Dermis blood vessel endothelial cell (primary cell): ENCODE measurements around the gene ZDHHC7. TPM values are rescaled to one million over a fixed set of nuclear protein-coding genes. Genes with fewer than 3 reads are reported as not detected.

Experiments used
- DNase-seq: peaks from one replicate; pipeline ENCODE4 v3.0.0; 2010
- total RNA-seq: library from RNA; depleted of rRNA; stranded (reverse); fragments of >200 nt; gene quantifications from 2 replicates; pipeline ENCODE4 v1.2.3, GENCODE V29; 2014

Gene ZDHHC7
- total RNA-seq, 1 donor from 2014 or later, result 61.6 TPM

GRCh38 chr16:85017633-85018032, 6.3 kb upstream of the ZDHHC7 start:
- no peak for DNase-seq

GRCh38 chr16:85017151-85017550, 5.8 kb upstream of the ZDHHC7 start:
- no peak for DNase-seq

- DNase-seq, result no peak
These were observed 4.3 kb upstream of the ZDHHC7 start for GRCh38 chr16:85015481-85016187.

GRCh38 chr16:85014311-85014710, 3.0 kb upstream of the ZDHHC7 start:
- DNase-seq, result no peak

GRCh38 chr16:85011846-85012284, 530 bp upstream of the ZDHHC7 start:
- DNase-seq, result no peak

- no peak for DNase-seq
These were observed 847 bp downstream of the ZDHHC7 start for GRCh38 chr16:85010446-85010930.

- DNase-seq, result no peak
These were observed 3.1 kb downstream of the ZDHHC7 start for GRCh38 chr16:85008271-85008670.

GRCh38 chr16:85007496-85008214, 3.7 kb downstream of the ZDHHC7 start:
- DNase-seq, result no peak

- DNase-seq, result no peak
These were observed 4.7 kb downstream of the ZDHHC7 start for GRCh38 chr16:85006639-85007038.

- no peak for DNase-seq
These were observed 5.9 kb downstream of the ZDHHC7 start for GRCh38 chr16:85005285-85006069.

GRCh38 chr16:85004587-85005205, 6.6 kb downstream of the ZDHHC7 start:
- DNase-seq, result peak; percentile 38

- no peak for DNase-seq
These were observed 7.4 kb downstream of the ZDHHC7 start for GRCh38 chr16:85003725-85004586.

GRCh38 chr16:85003076-85003475, 8.3 kb downstream of the ZDHHC7 start:
- DNase-seq, result no peak

GRCh38 chr16:85002608-85003007, 8.7 kb downstream of the ZDHHC7 start:
- no peak for DNase-seq

- no peak for DNase-seq
These were observed 9.2 kb downstream of the ZDHHC7 start for GRCh38 chr16:85002099-85002541.

- no peak for DNase-seq
These were observed 11.4 kb downstream of the ZDHHC7 start for GRCh38 chr16:84999857-85000480.

- peak; percentile 69 for DNase-seq
These were observed 12.1 kb downstream of the ZDHHC7 start for GRCh38 chr16:84999200-84999599.

- no peak for DNase-seq
These were observed 15.0 kb downstream of the ZDHHC7 start for GRCh38 chr16:84996365-84996764.

- no peak for DNase-seq
These were observed 15.7 kb downstream of the ZDHHC7 start for GRCh38 chr16:84995663-84996062.

GRCh38 chr16:84993926-84994325, 17.4 kb downstream of the ZDHHC7 start:
- DNase-seq, result no peak

- DNase-seq, result no peak
These were observed 18.6 kb downstream of the ZDHHC7 start for GRCh38 chr16:84992717-84993075.
